Measurements from ENCODE around the gene TENM3.
A peak's percentile ranks its signal among the peaks of the same experiment; 100 is the strongest.

TENM3 gene

DNA sequence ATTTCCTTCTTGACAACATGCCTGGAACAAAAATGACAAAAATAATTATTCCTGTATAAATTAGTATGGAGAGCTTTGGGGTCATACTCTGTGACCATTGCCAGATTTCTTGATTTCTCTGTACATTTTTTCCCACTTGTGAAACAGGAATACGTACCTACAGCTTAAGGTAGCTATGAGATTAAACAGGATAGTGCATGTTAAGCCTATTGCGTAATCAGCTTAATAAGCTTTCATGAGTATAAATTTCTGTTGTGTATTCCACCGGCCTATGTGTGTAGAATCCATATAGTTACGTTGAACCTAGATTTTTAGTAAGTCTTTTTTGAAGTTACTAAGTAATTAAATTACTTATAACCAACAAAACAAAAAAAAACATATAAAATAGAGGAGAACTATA lies 339.0 kb downstream of the TENM3 start:
- DNase-seq = no peak

DNA sequence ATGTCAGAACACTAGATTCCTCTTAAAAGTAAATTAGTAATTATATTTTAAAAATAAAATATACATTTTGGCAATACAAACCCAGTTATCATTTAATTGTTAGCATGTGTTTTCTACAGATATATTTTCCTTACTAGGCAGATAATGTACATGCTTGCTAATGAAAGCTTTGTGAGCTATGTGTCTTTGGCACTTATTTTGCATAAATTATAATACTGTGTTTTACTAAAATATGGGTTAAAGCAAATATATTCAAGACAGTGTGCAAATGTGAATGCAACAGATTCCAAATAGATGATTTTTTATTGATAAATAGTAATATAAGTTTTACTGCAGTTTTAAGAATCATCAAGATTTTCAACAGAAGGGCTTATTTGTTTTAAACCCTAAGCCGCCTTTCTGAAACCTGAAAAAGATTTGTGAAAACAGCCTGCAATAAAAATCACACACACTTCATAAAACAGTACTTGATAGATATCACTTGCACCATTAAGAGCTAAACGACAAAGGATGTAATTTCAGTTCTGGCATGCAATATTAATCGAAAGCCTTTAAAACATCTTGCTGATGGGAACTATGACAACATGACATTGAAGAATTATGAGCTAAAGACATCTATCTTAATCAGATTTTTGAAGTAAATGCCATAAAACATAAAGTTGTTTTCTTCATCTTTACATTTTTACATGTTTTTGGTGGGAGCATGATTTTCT lies 340.7 kb downstream of the TENM3 start:
- no peak for DNase-seq

DNA sequence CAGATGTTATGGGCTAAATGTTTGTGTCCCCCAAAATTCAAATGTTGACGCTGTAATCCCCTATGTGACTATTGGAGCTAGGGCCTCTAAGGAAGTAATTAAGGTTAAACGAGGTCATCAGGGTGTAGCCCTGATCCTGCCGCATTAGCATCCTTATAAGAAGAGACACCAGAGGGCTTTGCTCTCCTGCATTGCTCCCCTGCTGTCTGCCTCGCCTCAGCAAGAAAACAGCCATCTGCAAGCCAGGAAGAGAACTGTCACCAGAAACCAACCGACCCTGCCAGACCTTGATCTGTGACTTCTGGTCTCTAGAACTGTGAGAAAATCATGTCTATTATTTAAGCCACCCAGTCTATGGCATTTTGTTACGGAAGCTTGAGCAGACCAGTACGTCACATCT lies 342.1 kb downstream of the TENM3 start:
- no peak for DNase-seq

DNA sequence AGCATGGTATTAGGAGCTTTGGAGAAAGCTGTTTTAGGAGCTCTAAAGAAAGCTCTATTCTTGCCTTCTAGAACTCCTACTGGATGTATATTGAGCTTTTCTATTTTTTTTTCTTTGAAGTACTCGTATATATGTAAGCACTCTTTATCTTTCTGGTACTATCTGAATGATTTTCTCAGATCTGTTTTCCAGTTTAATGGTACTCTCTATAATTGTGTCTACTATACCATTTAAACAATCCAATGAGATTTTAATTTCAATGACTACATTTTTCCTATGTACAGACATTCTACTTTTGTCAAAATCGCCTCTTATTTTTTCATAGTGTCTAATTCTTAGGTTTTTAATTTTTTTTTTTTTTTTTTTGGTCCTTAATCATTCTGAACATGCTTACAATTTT lies 345.9 kb downstream of the TENM3 start:
- no peak for DNase-seq

DNA sequence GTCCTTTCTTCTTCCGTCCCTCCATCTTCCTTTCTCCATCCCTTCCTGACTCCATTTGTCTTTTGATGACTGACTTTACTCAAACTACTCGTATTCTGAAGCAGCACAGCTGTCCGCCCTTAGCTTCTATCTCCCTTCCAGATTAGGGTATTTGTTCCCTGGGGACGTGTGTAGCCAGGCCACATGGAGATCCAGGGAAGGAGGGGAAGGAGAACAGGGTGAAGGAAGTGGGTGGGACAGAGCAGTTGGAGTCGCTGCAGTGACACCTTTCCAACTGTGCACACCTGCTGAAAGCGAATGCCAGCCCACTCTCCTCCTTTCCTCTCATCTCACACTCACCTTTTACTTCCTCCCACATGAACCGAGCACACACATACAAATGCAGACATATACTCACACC lies 350.2 kb downstream of the TENM3 start:
- DNase-seq = no peak

DNA sequence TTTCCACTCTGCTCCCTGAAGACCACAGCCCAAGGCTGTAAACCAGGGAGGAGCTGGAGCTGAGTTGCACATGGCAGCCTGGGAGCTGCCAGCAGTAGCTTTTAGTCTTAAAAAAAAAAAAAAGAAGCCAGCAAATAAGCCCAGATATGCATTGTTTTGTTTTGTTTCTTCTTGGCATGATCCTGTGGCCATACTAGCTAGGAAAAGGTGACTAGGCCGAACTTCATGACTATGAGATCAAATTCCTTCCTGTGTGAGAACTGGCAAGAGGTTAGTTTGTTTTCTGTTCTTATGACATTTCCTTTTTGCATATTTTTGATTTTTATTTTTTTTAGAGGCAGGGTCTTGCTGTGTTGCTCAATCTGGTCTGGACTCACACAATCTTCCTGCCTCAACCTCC lies 350.7 kb downstream of the TENM3 start:
- no peak for DNase-seq

DNA sequence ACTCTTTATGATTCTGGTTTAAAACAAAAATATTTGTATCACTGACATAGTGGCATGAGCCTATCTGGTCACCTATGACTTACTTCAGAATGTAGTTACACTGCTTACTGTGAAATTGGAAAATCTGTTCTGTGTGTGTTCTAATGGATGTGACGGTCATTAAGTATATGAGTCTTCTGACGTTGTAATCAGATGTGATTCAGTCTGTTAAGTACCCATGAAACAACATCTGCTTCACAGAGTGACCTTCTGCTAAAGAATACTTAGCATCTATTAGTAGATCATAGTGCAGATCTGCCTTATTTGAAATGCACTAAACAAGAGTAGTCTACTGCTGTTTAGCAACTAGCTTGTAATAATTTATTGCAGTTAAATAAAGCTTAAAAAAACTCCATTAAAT lies 356.9 kb downstream of the TENM3 start:
- DNase-seq = no peak

DNA sequence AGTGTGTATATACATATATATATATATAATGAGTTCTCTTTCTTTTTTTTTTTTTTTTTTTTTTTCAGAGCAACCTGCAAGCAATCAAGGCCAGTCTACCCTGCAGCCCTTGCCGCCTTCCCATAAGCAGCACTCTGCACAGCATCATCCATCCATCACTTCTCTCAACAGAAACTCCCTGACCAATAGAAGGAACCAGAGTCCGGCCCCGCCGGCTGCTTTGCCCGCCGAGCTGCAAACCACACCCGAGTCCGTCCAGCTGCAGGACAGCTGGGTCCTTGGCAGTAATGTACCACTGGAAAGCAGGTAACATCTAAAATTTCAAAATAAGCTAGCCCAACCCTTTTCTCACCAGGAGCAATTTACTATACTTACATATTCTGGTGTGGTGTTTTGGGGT lies 357.7 kb downstream of the TENM3 start:
- no peak for DNase-seq

DNA sequence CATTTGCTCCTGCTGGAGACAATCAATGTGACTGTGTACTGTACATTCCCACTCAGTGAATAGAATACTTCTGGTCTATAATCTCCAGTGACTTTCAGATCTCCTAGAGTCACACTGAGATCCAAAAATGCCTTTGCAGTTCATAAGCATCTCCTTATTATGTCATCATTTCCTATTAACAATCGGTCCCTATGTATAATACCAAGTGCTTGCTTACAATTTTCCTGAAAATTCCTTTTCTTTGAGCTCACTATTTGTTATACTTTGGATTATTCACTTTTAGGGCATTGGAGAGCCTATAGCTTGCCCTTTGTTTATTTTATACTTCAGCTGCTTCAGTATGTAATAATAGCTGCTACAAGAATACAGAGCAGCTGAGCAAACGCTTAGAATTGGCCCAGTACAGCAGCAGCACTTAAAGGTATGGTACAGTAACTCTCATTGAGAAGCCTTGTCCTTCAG lies 361.0 kb downstream of the TENM3 start:
- DNase-seq = no peak

DNA sequence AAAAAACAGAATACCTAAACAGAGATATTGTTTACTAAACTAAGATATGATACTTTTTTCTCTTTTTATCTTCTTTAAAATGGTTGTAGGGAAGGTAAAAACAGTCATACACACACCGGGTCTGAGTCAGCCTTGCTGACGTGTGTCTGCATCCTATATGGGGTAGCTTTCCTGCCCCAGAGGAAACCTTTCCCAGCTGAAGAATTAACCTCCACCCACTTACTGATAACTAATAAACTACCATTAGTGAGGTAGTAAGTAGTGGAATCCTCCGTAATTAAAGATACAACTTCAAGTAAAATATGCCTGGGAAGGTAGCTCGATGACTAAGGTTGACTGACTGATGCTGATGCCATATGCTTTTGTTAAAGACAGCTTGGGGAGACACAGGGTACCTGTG lies 361.8 kb downstream of the TENM3 start:
- DNase-seq = no peak

DNA sequence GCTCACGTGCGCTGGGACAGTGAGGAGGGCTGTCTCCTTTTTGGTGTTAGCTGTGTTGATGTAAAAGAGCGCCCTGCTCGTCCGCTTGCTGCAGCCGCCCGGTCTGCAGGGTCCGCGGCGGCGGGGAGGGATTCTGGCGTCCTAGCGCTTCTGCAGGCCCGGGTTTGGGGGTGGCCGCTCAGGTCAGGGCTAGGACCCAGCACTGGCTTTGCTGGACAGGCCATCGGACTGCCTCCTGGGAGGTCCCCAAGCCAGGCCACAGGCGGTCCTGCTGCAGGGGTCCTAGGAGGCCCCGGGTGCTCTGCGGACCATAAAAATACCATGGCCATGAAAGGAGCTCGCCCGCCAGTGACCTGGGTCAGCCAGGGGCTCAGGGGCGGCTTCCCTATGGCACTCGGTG lies 365.3 kb downstream of the TENM3 start:
- DNase-seq = no peak

DNA sequence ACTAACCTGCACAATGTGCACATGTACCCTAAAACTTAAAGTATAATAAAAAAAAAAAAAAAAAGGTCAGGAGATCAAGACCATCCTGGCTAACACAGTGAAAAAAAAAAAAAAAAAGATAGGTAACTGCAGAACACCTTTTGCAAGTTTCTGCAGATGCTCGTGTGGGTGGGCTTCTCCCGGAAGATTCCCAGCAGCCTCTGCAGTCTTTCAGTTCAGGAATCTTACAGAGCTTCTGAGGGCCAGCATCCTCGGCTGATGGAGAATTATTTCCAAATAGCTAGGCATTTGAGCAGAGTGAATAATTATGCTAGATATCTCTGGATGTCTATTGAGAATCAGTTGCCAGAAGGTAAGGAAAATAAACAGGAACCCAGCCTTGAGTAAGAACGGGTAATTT lies 373.3 kb downstream of the TENM3 start:
- DNase-seq = no peak

DNA sequence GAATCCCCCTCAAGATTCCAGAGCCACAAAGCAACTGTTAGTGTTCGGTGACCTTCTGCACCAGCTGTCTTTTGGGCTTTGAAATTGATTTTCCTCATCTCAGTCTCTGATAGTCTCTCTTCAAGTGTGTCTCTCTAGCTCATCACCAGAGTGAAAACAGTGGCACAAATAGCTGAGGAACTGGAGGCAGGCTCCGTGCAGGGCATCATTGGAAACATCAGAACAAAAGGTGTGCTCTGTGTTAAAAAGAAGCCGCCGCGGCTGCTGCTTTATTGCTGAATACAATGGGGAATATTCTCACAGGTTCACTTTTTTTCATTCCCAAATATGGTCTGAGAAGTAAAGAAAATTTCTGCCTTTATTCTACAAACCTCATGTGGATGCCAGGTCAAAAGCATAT lies 376.5 kb downstream of the TENM3 start:
- no peak for DNase-seq

DNA sequence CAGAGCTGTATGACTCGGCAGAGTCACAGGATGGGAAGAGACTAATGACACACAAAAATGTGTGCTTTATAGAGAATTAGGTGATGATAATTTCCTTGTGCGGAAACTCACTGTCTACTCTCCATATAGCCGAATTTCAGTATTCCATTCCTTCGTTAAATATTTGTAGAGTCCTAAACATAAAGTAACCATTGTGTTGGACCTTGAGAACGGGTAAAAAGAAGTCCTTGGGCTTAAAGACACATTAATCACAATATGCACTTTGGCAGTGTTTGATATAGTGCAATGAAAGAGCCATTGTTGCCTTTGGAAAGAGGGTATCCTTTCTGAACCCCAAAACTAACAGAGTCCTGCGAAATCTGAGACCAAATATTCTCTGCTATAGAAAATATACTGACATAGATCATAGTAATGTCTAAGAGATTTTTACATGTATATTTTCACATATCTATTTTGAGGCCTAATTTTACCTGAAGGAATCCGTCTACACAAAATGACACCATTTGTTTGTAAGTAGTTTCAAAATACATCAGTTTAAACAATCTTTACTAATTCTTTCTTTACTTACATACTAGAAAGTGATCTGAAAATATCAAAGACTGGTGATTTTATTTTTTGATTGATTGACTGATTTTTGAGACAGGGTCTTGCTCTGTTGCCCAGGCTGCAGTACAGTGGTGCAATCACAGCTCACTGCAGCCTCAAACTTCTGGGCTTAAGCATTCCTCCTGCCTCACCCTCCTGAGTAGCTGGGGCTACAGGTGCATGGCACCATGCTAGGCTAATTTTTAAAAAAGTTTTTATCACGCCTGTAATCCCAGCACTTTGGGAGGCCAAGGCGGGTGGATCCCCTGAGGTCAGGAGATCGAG lies 377.1 kb downstream of the TENM3 start:
- DNase-seq = no peak

DNA sequence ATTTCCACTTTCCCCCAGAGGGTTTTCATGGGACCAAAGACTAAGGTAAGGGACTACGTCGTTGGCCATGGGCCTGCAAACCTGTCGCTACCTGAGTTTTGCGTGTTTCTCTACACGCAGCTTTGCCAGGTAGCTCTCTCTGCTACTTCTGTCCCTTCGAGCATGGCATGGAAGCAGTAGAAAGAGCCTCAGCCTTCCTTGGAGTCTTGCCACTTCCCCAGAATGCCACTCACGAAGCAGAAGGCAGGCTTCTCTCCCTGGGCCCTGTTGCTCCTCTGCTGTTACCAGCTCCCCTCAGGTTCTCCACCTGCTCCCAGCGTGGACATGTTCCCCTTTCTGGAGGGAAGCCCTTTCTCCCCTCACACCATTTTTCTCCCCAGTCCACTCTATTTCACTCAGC lies 381.1 kb downstream of the TENM3 start:
- DNase-seq = no peak

DNA sequence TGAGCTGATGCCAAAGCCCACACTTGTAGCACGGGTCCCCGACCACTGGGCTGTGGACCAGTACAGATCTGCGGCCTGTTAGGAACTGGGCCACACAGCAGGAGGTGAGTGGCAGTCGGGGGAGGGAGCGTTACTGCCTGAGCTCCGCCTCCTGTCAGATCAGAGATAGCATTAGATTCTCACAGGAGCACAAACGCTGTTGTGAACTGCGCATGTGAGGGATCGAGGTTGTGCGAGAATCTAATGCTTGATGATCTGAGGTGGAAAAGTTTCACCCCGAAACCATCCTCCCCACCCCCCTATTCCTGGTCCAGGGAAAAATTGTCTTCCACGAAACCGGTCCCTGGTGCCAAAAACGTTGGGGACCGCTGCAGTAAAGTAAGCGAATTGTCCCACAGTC lies 382.0 kb downstream of the TENM3 start:
- DNase-seq = no peak

DNA sequence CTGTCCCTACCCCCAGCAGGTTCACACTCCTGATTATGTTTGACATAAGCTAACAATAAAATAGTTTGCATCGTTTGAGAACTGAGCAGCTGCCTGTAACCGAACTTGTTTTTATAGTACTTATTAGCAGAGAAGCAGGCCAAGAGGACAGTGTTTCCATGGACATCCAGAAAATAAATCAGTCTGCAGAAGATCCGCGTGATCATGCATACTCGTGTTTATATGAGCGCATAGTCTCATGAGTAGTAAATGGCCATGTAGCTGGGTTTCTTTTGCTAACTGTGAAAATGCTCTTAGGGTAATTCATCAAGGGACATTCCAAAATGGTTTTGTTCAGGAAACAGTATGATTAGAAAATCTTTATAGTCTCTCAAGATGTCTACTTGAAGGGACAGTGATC lies 384.8 kb downstream of the TENM3 start:
- DNase-seq = no peak

DNA sequence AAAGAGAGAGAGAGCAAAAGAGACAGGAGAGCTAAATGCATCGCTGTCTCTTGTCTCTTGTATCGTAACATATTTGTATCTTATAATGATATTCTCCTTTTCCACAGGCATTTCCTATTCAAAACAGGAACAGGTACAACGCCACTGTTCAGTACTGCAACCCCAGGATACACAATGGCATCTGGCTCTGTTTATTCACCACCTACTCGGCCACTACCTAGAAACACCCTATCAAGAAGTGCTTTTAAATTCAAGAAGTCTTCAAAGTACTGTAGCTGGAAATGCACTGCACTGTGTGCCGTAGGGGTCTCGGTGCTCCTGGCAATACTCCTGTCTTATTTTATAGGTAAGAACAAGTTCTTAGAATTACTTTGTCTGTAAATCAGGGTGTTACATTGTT lies 385.3 kb downstream of the TENM3 start:
- DNase-seq = no peak

DNA sequence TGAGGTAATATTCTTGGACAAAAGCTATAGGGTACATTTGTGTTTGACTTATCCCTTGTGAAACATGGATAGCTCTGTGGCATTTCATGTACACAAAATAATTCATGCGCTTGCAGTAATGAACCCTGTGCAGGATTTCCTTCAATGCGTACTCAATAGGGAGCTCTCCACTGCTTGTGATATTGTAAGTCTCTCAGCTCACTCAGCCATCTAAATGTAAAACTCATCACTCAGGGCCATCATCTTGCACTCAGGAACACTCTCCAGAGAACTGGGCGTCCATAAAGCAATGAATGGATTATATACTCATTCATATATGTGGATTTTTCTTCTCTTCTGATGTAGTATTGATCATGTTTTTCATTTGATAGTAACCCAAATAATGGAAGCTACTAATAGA lies 385.9 kb downstream of the TENM3 start:
- no peak for DNase-seq

DNA sequence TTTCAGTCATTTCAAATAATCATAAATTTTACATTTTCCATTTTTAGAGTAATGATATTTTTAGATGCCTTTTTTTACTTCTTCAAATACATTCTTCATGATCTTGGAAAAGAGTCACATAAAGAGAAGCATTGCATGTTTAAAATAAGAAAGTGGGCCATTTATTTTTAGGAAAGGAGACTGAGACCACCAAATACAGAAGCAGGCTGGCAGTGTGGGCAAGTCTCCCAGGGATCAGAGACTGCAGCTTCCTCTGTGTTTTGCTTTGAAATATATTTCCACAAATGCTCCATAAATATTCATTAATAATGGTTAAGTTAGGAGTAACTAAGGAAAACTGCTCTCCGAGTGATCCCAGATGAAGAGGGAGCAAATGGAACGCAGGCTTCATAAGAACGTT lies 397.3 kb downstream of the TENM3 start:
- DNase-seq = no peak

DNA sequence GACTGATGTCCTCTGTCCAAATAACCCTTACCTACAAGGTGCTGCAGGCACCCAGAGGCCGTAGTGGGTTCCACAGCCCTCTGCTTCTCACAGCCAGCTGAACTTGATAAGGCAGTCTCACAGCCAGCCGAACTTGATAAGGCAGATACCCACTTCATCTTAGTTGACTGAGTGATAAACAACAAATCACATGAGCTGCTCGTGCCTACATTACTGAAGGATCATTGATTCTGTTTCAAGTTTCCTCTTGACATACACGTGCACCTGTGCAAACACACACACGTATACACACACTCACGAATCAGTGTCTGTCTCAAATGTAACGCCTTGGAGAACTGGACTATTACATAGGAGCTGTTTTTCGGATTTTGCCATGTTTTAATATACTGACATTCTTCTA lies 397.7 kb downstream of the TENM3 start:
- DNase-seq = no peak

DNA sequence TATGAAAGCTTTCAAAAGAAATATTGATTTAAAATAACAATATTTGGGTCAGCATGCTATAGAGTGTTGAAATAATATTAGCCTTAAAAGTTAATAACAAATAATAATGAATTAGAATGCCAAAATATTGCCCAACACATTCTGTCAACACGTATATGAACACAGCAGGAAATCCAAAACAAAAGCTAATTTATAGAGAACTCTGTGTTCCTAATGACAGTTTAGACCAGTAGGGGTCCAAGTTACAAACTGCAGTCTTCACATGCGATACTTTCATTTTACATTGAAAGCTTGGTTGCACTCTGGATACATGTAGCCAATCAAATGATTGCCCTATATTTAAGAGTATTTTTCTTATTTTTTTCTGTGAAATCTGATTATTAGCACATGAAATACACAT lies 399.6 kb downstream of the TENM3 start:
- DNase-seq = peak; percentile 15

DNA sequence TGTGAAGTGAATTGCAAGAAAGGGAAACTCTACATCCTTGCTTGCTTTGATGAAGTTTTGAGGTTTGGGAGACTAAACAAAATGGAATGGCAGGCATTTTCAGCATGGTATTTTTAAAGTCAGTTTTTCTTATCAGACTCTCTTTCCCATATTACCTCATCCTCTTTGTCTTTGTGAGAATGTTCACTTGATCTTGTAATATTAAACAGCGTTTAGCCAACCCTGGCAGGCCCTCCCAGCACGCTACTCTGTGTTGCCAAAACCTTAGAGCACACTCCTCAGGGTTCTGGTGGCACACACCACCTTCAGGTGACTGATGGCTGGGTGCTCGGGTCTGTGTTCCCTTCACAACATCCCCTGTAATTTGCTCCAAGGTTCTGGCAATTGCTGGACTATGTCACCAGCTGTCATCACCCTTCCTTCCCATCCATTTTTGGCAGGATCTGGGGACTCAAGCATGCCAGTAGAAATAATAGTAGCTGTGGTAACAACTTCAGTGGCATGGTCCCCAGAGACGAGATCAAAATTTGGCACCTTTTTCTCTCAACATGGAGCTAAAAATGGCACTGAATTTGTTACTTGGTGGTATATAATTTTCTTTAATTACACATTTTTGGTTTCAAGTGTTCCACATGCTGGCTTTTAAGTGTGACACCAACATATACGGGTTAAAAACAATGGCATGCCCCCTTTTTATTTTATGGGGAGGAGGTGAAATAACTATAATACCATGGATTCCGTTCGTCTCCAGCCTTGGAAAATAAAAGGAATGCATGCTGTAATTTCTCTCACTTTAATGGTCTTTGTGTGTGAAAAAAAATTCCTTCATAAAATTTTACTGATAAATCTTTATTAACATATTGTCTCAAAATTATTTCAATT lies 400.8 kb downstream of the TENM3 start:
- DNase-seq = peak; percentile 84

DNA sequence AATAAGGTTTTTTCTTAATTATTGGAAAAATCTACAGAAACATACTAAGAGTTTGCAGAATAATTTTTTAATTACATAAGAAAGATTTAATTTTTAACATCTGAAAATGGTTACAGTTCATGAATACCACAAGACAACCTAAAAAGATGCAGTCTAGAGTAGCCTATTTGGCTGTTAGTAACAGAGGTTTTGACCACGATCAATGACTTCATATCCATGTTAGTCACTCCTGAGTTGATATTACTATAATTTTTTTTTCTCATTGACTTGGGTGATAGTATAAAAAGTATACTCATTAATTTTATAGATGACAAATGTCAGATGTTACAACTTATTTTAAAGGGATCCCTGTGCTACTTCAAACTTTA lies 401.5 kb downstream of the TENM3 start:
- DNase-seq = no peak
